OCI-LY3 (cell line): ENCODE measurements around the gene DACT2.
A peak's percentile ranks its signal among the peaks of the same experiment; 100 is the strongest.

Source experiments
- H2AFZ ChIP-seq: fragments of 200-600, 300-600 bp; shearing (Covaris generic); 2 replicates; pipeline ENCODE4 v1.6.0; 2014; ENCODE audit warnings: antibody characterized with exemption, low read depth, low read length
- H3K27ac ChIP-seq: fragments of 200-600, 300-600 bp; sonication (generic); 2 replicates; pipeline ENCODE4 v1.5.1; 2014; ENCODE audit warnings: mild to moderate bottlenecking, low read length, moderate library complexity, mixed read lengths
- H3K27me3 ChIP-seq: fragments of 200-600, 300-600 bp; sonication (generic); 2 replicates; pipeline ENCODE4 v1.6.1; 2014; ENCODE audit warnings: low read depth, low read length, mixed read lengths
- H3K36me3 ChIP-seq: fragments of 200-600, 300-600 bp; sonication (generic); replicated peaks from 2 replicates; pipeline ENCODE3; 2014; ENCODE audit warnings: low read depth, low read length, mixed read lengths
- H3K4me1 ChIP-seq: fragments of 300-600, 200-600 bp; sonication (generic); 2 replicates; pipeline ENCODE4 v1.6.1; 2014; ENCODE audit warnings: low read length, mixed read lengths
- H3K4me2 ChIP-seq: fragments of 200-600, 300-600 bp; sonication (generic); 2 replicates; pipeline ENCODE4 v1.6.1; 2014; ENCODE audit warnings: low read length, mixed read lengths
- H3K4me3 ChIP-seq: fragments of 300-600, 200-600 bp; sonication (generic); 2 replicates; pipeline ENCODE4 v1.5.1; 2014; ENCODE audit warnings: antibody characterized with exemption, mild to moderate bottlenecking, low read length, moderate library complexity
- H3K79me2 ChIP-seq: fragments of 300-600, 200-600 bp; shearing (Covaris generic); 2 replicates; pipeline ENCODE4 v1.6.1; 2014; ENCODE audit warnings: mild to moderate bottlenecking, low read length, mixed read lengths
- H3K9ac ChIP-seq: fragments of 300-600, 200-600 bp; shearing (Covaris generic); 2 replicates; pipeline ENCODE4 v1.6.0; 2014; ENCODE audit warnings: mild to moderate bottlenecking, low read length, moderate library complexity
- H3K9me3 ChIP-seq: fragments of 200-600, 300-600 bp; shearing (Covaris generic); 2 replicates; pipeline ENCODE4 v1.6.1; 2014; ENCODE audit warnings: low read length, mixed read lengths; ENCODE audit not compliant: insufficient read depth
- H4K20me1 ChIP-seq: fragments of 200-600, 300-600 bp; sonication (generic); 2 replicates; pipeline ENCODE4 v1.6.1; 2016; ENCODE audit warnings: low read length, mixed read lengths; ENCODE audit not compliant: insufficient read depth
- EZH2phosphoT487 ChIP-seq: fragments of 200-600 bp; shearing (Covaris generic); IDR thresholded peaks from 2 replicates; pipeline ENCODE4 v1.6.1; 2018; ENCODE audit warnings: antibody characterized with exemption, mixed run types, low read depth
- TF ChIP-seq, protein P1 (sequence below): fragments of 200-600, 300-600 bp; sonication (generic); IDR thresholded peaks from 2 replicates; pipeline ENCODE4 v1.5.1; 2014; ENCODE audit warnings: antibody characterized with exemption, low read length, low read depth

Gene DACT2

DNA sequence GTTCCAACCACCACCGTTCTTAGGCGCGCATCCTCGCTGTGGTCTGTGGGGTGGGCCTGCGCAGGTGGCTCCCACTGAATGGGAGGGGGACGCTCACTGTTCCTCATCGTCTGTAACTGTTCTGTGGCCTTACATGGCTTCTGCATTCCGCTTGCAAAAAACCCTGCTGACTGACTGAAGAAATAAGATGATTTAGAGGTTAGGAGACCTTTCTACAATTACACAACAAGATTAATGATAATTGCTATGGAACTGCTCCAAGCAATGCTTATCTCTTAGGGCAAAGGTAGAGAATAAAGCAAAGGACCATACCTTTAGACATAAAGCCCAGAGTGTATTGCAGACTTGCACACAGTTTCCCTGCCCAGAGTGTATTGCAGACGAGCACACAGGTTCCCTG, 14.4 kb upstream of the DACT2 start:
- Histone ChIP-seq H4K20me1 (no peaks in the 10 kb centered on the region), H3K27me3 (no peaks in the 10 kb centered on the region), H3K36me3 (no peaks in the 10 kb centered on the region), H3K9me3 (no peaks in the 10 kb centered on the region), H3K4me2 (no peak overlapping the region), H3K4me1 (no peaks in the 10 kb centered on the region), H2AFZ (no peak overlapping the region), H3K9ac (no peak overlapping the region), H3K27ac (no peak overlapping the region), H3K4me3 (no peak overlapping the region), H3K79me2 (no peaks in the 10 kb centered on the region)
- TF ChIP-seq, protein P1, sequence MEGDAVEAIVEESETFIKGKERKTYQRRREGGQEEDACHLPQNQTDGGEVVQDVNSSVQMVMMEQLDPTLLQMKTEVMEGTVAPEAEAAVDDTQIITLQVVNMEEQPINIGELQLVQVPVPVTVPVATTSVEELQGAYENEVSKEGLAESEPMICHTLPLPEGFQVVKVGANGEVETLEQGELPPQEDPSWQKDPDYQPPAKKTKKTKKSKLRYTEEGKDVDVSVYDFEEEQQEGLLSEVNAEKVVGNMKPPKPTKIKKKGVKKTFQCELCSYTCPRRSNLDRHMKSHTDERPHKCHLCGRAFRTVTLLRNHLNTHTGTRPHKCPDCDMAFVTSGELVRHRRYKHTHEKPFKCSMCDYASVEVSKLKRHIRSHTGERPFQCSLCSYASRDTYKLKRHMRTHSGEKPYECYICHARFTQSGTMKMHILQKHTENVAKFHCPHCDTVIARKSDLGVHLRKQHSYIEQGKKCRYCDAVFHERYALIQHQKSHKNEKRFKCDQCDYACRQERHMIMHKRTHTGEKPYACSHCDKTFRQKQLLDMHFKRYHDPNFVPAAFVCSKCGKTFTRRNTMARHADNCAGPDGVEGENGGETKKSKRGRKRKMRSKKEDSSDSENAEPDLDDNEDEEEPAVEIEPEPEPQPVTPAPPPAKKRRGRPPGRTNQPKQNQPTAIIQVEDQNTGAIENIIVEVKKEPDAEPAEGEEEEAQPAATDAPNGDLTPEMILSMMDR, result no peak
- TF ChIP-seq EZH2phosphoT487, result no peak

DNA sequence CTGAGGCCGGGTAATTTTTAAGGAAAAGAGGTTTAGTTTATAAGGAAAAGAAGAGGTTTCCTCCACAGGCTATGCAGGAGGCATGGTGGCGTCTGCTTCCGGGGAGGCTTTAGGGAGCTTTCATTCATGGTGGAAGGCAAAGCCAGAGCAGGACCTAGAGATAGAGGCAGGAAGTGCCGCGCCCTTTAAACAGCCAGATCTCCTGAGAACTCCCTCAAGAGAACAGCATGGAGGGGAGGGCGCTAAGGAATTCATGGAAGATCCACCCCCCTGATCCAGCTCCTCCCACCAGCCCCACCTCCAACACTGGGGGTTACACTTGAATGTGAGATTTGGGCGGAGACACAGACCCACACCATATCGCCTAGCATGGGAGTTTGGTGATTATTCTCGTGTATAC, 13.9 kb upstream of the DACT2 start:
- Histone ChIP-seq H3K4me1 (no peaks in the 10 kb centered on the region), H2AFZ (no peak overlapping the region), H3K36me3 (no peaks in the 10 kb centered on the region), H3K27me3 (no peaks in the 10 kb centered on the region), H3K4me3 (no peak overlapping the region), H3K9ac (no peak overlapping the region), H4K20me1 (no peaks in the 10 kb centered on the region), H3K9me3 (no peaks in the 10 kb centered on the region), H3K79me2 (no peaks in the 10 kb centered on the region), H3K4me2 (no peak overlapping the region), H3K27ac (no peak overlapping the region)
- TF ChIP-seq EZH2phosphoT487, result no peak
- TF ChIP-seq, protein P1, result no peak

DNA sequence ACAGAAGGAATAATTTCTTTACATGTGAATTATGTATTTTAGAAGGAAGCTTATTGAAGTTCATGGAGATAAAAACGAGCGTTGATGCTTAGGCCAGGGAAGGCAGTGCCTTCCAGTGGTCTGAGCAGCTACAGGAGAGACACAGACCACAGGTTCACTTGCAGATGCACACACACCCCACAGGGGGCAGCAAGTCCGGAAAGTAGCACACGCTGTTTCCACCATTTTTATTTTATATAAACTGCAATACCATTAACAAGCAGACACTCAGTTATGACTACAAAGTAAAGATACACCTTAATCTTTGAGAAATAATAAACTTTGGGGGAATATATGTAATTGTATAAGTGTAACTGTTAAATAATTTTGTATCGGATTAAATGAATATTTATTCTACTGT, 13.5 kb upstream of the DACT2 start:
- H3K4me3 ChIP-seq, result no peak overlapping the region

DNA sequence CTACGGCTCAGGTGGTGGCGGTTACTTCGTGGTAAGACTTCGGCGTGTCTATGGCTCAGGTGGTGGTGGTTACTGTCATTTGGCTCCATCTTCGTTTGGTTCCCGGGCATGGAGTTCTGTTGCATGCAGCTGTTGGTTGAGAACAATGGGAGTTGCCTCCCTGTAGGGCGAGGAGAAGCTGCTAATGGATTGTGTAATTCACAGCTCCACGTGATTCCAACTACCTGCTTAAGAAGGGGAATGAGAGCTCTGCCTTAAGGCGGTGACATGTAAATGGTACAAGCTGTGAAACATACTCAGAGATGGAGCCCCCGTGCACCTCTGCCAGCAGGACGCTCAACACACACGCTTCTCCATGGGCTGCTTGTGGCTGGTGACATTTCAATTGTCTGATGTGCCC, 12.4 kb upstream of the DACT2 start:
- H3K27ac ChIP-seq, result no peak overlapping the region
- no peak overlapping the region for H3K4me2 ChIP-seq
- no peak overlapping the region for H2AFZ ChIP-seq
- no peaks in the 10 kb centered on the region for H3K27me3 ChIP-seq
- H3K4me1 ChIP-seq, result no peaks in the 10 kb centered on the region
- H3K4me3 ChIP-seq, result no peak overlapping the region
- no peak for TF ChIP-seq EZH2phosphoT487
- TF ChIP-seq, protein P1, result no peak
- H3K9ac ChIP-seq, result no peak overlapping the region
- H3K79me2 ChIP-seq, result no peaks in the 10 kb centered on the region
- H3K9me3 ChIP-seq, result no peaks in the 10 kb centered on the region
- no peaks in the 10 kb centered on the region for H3K36me3 ChIP-seq
- H4K20me1 ChIP-seq, result no peaks in the 10 kb centered on the region

More for the DNA sequence above, 13.5 kb upstream of the DACT2 start:
- Histone ChIP-seq H3K27me3 (no peaks in the 10 kb centered on the region), H4K20me1 (no peaks in the 10 kb centered on the region), H3K4me2 (no peak overlapping the region), H3K9me3 (no peaks in the 10 kb centered on the region), H3K4me1 (no peaks in the 10 kb centered on the region), H3K27ac (no peak overlapping the region), H3K9ac (no peak overlapping the region), H3K36me3 (no peaks in the 10 kb centered on the region), H3K79me2 (no peaks in the 10 kb centered on the region), H2AFZ (no peak overlapping the region)
- TF ChIP-seq EZH2phosphoT487, result no peak
- TF ChIP-seq, protein P1, result peak; percentile 34
